ENCODE measurements around the gene KCTD13.

KCTD13 gene

GRCh38 chr16:29972992-29973383 is 47.0 kb upstream of the KCTD13 start:
- TF ChIP-seq CTCF (IDR thresholded peaks at IDR 0.05) = no peak
- Histone ChIP-seq H3K4me1 (ENCODE audit: control insufficient read depth in 1 of 2, insufficient read depth in 1 of 2, low read depth in 1 of 2, low read length in 1 of 2) (peaks cover 37 to 38% of the 10 kb centered on the region in 2 experiments), H3K9me3 (no peaks in the 10 kb centered on the region), H3K27me3 (no peaks in the 10 kb centered on the region), H3K36me3 (peaks cover 14% of the 10 kb centered on the region), H3K4me3 (ENCODE audit: low read depth in 1 of 2, low read length in 1 of 2) (peak overlapping the region; percentile 96 to 98), H3K27ac (peak overlapping the region; percentile 88)

GRCh38 chr16:29972500-29972899 is 46.5 kb upstream of the KCTD13 start:
- TF ChIP-seq CTCF (IDR thresholded peaks at IDR 0.05) = no peak
- Histone ChIP-seq H3K9me3 (no peaks in the 10 kb centered on the region), H3K27ac (peak overlapping the region; percentile 88), H3K4me3 (ENCODE audit: low read depth in 1 of 2, low read length in 1 of 2) (peak overlapping the region in 1 of 2 experiments; percentile 98), H3K36me3 (peaks cover 13% of the 10 kb centered on the region), H3K4me1 (ENCODE audit: control insufficient read depth in 1 of 2, insufficient read depth in 1 of 2, low read depth in 1 of 2, low read length in 1 of 2) (peaks cover 37 to 38% of the 10 kb centered on the region in 2 experiments), H3K27me3 (no peaks in the 10 kb centered on the region)

- H3K4me3 ChIP-seq (ENCODE audit: low read depth in 1 of 2, low read length in 1 of 2) = no peak overlapping the region
- H3K27ac ChIP-seq = no peak overlapping the region
- peaks cover 35 to 36% of the 10 kb centered on the region in 2 experiments for H3K4me1 ChIP-seq (ENCODE audit: control insufficient read depth in 1 of 2, insufficient read depth in 1 of 2, low read depth in 1 of 2, low read length in 1 of 2)
- H3K36me3 ChIP-seq = peaks cover 13% of the 10 kb centered on the region
- no peaks in the 10 kb centered on the region for H3K9me3 ChIP-seq
- TF ChIP-seq CTCF (IDR thresholded peaks at IDR 0.05) = no peak
- H3K27me3 ChIP-seq = no peaks in the 10 kb centered on the region
These were observed 45.3 kb upstream of the KCTD13 start for GRCh38 chr16:29971304-29971703.

GRCh38 chr16:29968205-29968604 is 42.2 kb upstream of the KCTD13 start:
- no peak for TF ChIP-seq CTCF (IDR thresholded peaks at IDR 0.05)

GRCh38 chr16:29963021-29963743 is 37.2 kb upstream of the KCTD13 start:
- TF ChIP-seq CTCF (IDR thresholded peaks at IDR 0.05) = no peak
- H3K4me1 ChIP-seq (ENCODE audit: control insufficient read depth in 1 of 2, insufficient read depth in 1 of 2, low read depth in 1 of 2, low read length in 1 of 2) = peaks cover 8 to 16% of the 10 kb centered on the region in 2 experiments
- peak overlapping the region; percentile 83 for H3K27ac ChIP-seq
- peak overlapping the region; percentile 78 for H3K4me3 ChIP-seq (ENCODE audit: low read depth in 1 of 2, low read length in 1 of 2)
- no peaks in the 10 kb centered on the region for H3K9me3 ChIP-seq
- H3K27me3 ChIP-seq = no peaks in the 10 kb centered on the region
- H3K36me3 ChIP-seq = peaks cover 5% of the 10 kb centered on the region

More at GRCh38 chr16:29968205-29968604, 42.2 kb upstream of the KCTD13 start:
- Histone ChIP-seq H3K9me3 (no peaks in the 10 kb centered on the region), H3K4me3 (ENCODE audit: low read depth in 1 of 2, low read length in 1 of 2) (no peak overlapping the region), H3K27ac (no peak overlapping the region), H3K36me3 (peaks cover 13% of the 10 kb centered on the region), H3K27me3 (no peaks in the 10 kb centered on the region), H3K4me1 (ENCODE audit: control insufficient read depth in 1 of 2, insufficient read depth in 1 of 2, low read depth in 1 of 2, low read length in 1 of 2) (peaks cover 9 to 12% of the 10 kb centered on the region in 2 experiments)

All from neutrophil (primary cell).